Activated CD4-positive, alpha-beta T cell treated with anti-CD3 and anti-CD28 coated beads, Interleukin-2, amount 50 U/mL, for 16 hours (primary cell): Measurements from ENCODE around the gene TNRC18.
"Not testable (repeated sequence)": the region's sequence is repeated elsewhere in the genome, so short reads cannot be mapped to it uniquely, and the experiment has no call there.

ENCODE experiments used
- DNase-seq: peaks from one replicate; pipeline ENCODE4 v3.0.0-alpha.2; 2020

The TNRC18 gene

GRCh38 chr7:5287802-5288201, 135.8 kb downstream of the TNRC18 start:
- DNase-seq: no peak

GRCh38 chr7:5287373-5287772, 136.3 kb downstream of the TNRC18 start:
- not testable (repeated sequence) for DNase-seq

GRCh38 chr7:5286933-5287332, 136.7 kb downstream of the TNRC18 start:
- no peak for DNase-seq

- peak; percentile 24 for DNase-seq
Observed at GRCh38 chr7:5284304-5285281, 139.0 kb downstream of the TNRC18 start.

- DNase-seq: no peak
Observed at GRCh38 chr7:5283421-5284303, 140.0 kb downstream of the TNRC18 start.

GRCh38 chr7:5282543-5283316, 140.9 kb downstream of the TNRC18 start, which contains the start of gene SLC29A4:
TSS of gene SLC29A4 (plus strand) at chr7:5282943. CDS start at chr7:5287817, 4,874 bp downstream.
- DNase-seq: no peak

- not testable (repeated sequence) for DNase-seq
Observed at GRCh38 chr7:5281598-5282500, 141.8 kb downstream of the TNRC18 start.

- no peak for DNase-seq
Observed at GRCh38 chr7:5279734-5280133, 143.9 kb downstream of the TNRC18 start.

GRCh38 chr7:5278766-5279165, 144.9 kb downstream of the TNRC18 start:
- DNase-seq: no peak

- DNase-seq: no peak
Observed at GRCh38 chr7:5276611-5277010, 147.0 kb downstream of the TNRC18 start.

- not testable (repeated sequence) for DNase-seq
Observed at GRCh38 chr7:5276123-5276522, 147.5 kb downstream of the TNRC18 start.

GRCh38 chr7:5275510-5275909, 148.1 kb downstream of the TNRC18 start:
- not testable (repeated sequence) for DNase-seq

- DNase-seq: not testable (repeated sequence)
Observed at GRCh38 chr7:5274985-5275431, 148.6 kb downstream of the TNRC18 start.

GRCh38 chr7:5274441-5274840, 149.2 kb downstream of the TNRC18 start:
- DNase-seq: no peak

- not testable (repeated sequence) for DNase-seq
Observed at GRCh38 chr7:5273831-5274405, 149.7 kb downstream of the TNRC18 start.

- DNase-seq: no peak
Observed at GRCh38 chr7:5270788-5271187, 152.8 kb downstream of the TNRC18 start.

- DNase-seq: not testable (repeated sequence)
Observed at GRCh38 chr7:5269992-5270657, 153.5 kb downstream of the TNRC18 start.

GRCh38 chr7:5267829-5268228, 155.8 kb downstream of the TNRC18 start:
- not testable (repeated sequence) for DNase-seq

- DNase-seq: no peak
Observed at GRCh38 chr7:5266191-5267028, 157.2 kb downstream of the TNRC18 start.
